ENCODE data around the gene MAGED2. TPM values are rescaled to one million over a fixed set of nuclear protein-coding genes. Genes with fewer than 3 reads are reported as not detected.
"Not testable (repeated sequence)": the region's sequence is repeated elsewhere in the genome, so short reads cannot be mapped to it uniquely, and the experiment has no call there.

MAGED2 gene
- total RNA-seq, 2 experiments from 2014 or later: 33.9 to 36.0 TPM

GRCh38 chrX:54776987-54777672, 30.4 kb upstream of the MAGED2 start:
- ATAC-seq: peak; percentile 39

GRCh38 chrX:54785901-54786300, 21.6 kb upstream of the MAGED2 start:
- Mint-ChIP-seq H3K4me3 (no peak overlapping the region), H3K9me3 (no peaks in the 10 kb centered on the region), H3K36me3 (ENCODE audit: low read depth) (no peaks in the 10 kb centered on the region), H3K27me3 (no peaks in the 10 kb centered on the region), H3K27ac (no peak overlapping the region), H3K4me1 (ENCODE audit: low read depth) (no peaks in the 10 kb centered on the region)
- ATAC-seq (no peak), DNase-seq (peak; percentile 38)
- ChIA-PET CTCF (interaction anchor here (0.7 kb wide), 1 partner anchor 13 kb away, joined by 3 read pairs; no protein-coding TSS in a partner anchor), POLR2A (no interaction called here)
- intact Hi-C loops (cut with micrococcal nuclease): no loop called here
- TF ChIP-seq CTCF (IDR thresholded peaks at IDR 0.05): no peak

More at GRCh38 chrX:54776987-54777672, 30.4 kb upstream of the MAGED2 start:
- Mint-ChIP-seq H3K4me1 (ENCODE audit: low read depth) (peaks cover 8% of the 10 kb centered on the region), H3K36me3 (ENCODE audit: low read depth) (no peaks in the 10 kb centered on the region), H3K4me3 (no peak overlapping the region), H3K9me3 (no peaks in the 10 kb centered on the region), H3K27ac (peak overlapping the region; percentile 39), H3K27me3 (no peaks in the 10 kb centered on the region)
- CTCF ChIA-PET: no interaction called here
- no peak for TF ChIP-seq CTCF (IDR thresholded peaks at IDR 0.05)
- intact Hi-C loops (cut with micrococcal nuclease): no loop called here
- peak; percentile 21 for DNase-seq
- POLR2A ChIA-PET: no interaction called here

GRCh38 chrX:54786967-54787366, 20.6 kb upstream of the MAGED2 start:
- intact Hi-C loops (cut with micrococcal nuclease): no loop called here
- DNase-seq: peak; percentile 53
- CTCF ChIA-PET: no interaction called here
- H3K4me1 Mint-ChIP-seq (ENCODE audit: low read depth): no peaks in the 10 kb centered on the region
- H3K36me3 Mint-ChIP-seq (ENCODE audit: low read depth): no peaks in the 10 kb centered on the region
- POLR2A ChIA-PET: no interaction called here
- H3K4me3 Mint-ChIP-seq: no peak overlapping the region
- peak; percentile 17 for TF ChIP-seq CTCF (IDR thresholded peaks at IDR 0.05)
- H3K27ac Mint-ChIP-seq: no peak overlapping the region
- ATAC-seq: peak; percentile 65
- H3K9me3 Mint-ChIP-seq: no peaks in the 10 kb centered on the region
- no peaks in the 10 kb centered on the region for H3K27me3 Mint-ChIP-seq

GRCh38 chrX:54788446-54788845, 19.1 kb upstream of the MAGED2 start:
- DNase-seq: no peak
- no peak for TF ChIP-seq CTCF (IDR thresholded peaks at IDR 0.05)
- ChIA-PET CTCF (no interaction called here), POLR2A (no interaction called here)
- Mint-ChIP-seq H3K4me1 (ENCODE audit: low read depth) (no peaks in the 10 kb centered on the region), H3K4me3 (no peak overlapping the region), H3K27me3 (no peaks in the 10 kb centered on the region), H3K27ac (no peak overlapping the region), H3K9me3 (no peaks in the 10 kb centered on the region), H3K36me3 (ENCODE audit: low read depth) (no peaks in the 10 kb centered on the region)
- no peak for ATAC-seq
- intact Hi-C loops (cut with micrococcal nuclease): no loop called here

- POLR2A ChIA-PET; ATAC-seq; DNase-seq; CTCF ChIA-PET; H3K9me3 Mint-ChIP-seq; H3K4me3 Mint-ChIP-seq; H3K27ac Mint-ChIP-seq; H3K36me3 Mint-ChIP-seq (ENCODE audit: low read depth); H3K4me1 Mint-ChIP-seq (ENCODE audit: low read depth); intact Hi-C loops (cut with micrococcal nuclease); H3K27me3 Mint-ChIP-seq: not testable (repeated sequence)
Measured at GRCh38 chrX:54789405-54789804, 18.1 kb upstream of the MAGED2 start.
